Neutrophil (primary cell): Measurements from ENCODE around the gene ERCC2.

Experiments used
- H3K27ac ChIP-seq: fragments of 200-600 bp; sonication (generic); 2 replicates; pipeline ENCODE4 v1.5.1; 2016; ENCODE audit warnings: mild to moderate bottlenecking, moderate library complexity
- H3K27me3 ChIP-seq: fragments of 200-600 bp; sonication (generic); 2 replicates; pipeline ENCODE4 v1.6.0; 2016; ENCODE audit warnings: mild to moderate bottlenecking
- H3K36me3 ChIP-seq: fragments of 200-600 bp; sonication (generic); 2 replicates; pipeline ENCODE4 v1.5.1; 2017
- H3K4me1 ChIP-seq, 2 experiments: fragments of 200-600 bp in 1 of 2; sonication (generic) in 1 of 2; 1 replicate in 1 of 2; 2 replicates in 1 of 2; pipeline versions ENCODE4 v1.5.1 to v1.6.1; 2013 to 2016; ENCODE audit warnings: low read depth in 1 of 2, low read length in 1 of 2, mild to moderate bottlenecking in 1 of 2, moderate library complexity in 1 of 2; ENCODE audit not compliant: control insufficient read depth in 1 of 2, insufficient read depth in 1 of 2
- H3K4me3 ChIP-seq, 2 experiments: fragments of 200-600 bp in 1 of 2; sonication (generic) in 1 of 2; 1 replicate in 1 of 2; 2 replicates in 1 of 2; pipeline ENCODE4 v1.5.1; 2013 to 2016; ENCODE audit warnings: low read depth in 1 of 2, low read length in 1 of 2, mild to moderate bottlenecking in 1 of 2, moderate library complexity in 1 of 2
- H3K9me3 ChIP-seq: fragments of 200-600 bp; sonication (generic); 2 replicates; pipeline ENCODE4 v1.5.1; 2016
- TF ChIP-seq, protein P1 (sequence below): fragments of 200-600 bp; sonication (generic); IDR thresholded peaks from 2 replicates; pipeline ENCODE4 v1.5.1; 2016; ENCODE audit warnings: antibody characterized with exemption

Gene ERCC2

DNA sequence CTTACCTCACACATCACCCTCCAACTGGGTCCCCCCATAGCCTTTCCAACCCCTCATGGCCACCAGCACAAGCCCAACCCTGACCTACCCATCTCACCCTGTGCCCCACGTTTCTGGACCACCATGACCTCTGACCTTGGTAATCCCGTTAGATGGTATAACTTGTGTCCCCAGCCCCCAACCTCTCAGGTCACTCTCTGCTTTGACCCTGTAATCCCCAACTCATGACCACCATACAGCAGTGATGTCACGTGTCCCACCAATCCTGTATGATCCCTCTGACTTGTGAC is 21.3 kb downstream of the ERCC2 start:
- peaks cover 21% of the 10 kb centered on the region for H3K36me3 ChIP-seq
- peaks cover 38% of the 10 kb centered on the region for H3K27me3 ChIP-seq
- TF ChIP-seq, protein P1, sequence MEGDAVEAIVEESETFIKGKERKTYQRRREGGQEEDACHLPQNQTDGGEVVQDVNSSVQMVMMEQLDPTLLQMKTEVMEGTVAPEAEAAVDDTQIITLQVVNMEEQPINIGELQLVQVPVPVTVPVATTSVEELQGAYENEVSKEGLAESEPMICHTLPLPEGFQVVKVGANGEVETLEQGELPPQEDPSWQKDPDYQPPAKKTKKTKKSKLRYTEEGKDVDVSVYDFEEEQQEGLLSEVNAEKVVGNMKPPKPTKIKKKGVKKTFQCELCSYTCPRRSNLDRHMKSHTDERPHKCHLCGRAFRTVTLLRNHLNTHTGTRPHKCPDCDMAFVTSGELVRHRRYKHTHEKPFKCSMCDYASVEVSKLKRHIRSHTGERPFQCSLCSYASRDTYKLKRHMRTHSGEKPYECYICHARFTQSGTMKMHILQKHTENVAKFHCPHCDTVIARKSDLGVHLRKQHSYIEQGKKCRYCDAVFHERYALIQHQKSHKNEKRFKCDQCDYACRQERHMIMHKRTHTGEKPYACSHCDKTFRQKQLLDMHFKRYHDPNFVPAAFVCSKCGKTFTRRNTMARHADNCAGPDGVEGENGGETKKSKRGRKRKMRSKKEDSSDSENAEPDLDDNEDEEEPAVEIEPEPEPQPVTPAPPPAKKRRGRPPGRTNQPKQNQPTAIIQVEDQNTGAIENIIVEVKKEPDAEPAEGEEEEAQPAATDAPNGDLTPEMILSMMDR, result no peak
- no peaks in the 10 kb centered on the region for H3K4me1 ChIP-seq
- H3K27ac ChIP-seq, result no peak overlapping the region
- H3K9me3 ChIP-seq, result no peaks in the 10 kb centered on the region
- H3K4me3 ChIP-seq, result no peak overlapping the region

DNA sequence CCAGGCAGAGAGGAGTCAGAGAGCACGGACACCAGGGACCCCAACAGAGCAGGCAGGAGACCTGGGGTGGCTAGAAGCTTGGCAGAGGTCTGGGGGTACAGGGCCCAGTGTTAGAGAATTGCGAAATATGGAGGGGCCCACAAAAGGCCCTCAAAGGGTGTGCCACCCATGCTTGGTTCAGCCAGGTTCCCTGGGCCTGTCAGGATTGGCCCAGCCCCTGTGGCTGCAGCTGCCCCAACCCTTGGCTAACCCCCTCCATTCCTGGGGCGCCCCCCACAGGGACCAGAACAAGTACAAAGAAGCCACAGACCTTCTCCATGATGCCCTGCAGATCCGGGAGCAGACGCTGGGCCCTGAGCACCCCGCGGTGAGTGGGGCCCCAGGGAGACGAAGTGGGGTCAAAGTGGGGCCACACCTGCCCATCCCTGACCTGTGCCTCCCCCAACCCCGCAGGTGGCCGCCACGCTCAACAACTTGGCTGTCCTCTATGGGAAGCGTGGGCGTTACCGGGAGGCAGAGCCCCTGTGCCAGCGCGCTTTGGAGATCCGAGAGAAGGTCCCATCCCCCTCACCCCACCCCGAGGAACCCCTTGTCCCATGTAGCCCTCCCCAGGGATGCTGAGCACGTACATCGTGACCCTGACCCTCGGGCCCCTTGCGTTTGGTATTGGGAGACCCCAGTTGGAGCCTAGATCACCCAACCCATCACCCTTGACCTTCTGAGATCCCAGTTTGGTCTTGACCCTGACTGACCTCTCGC is 21.8 kb downstream of the ERCC2 start:
- H3K4me1 ChIP-seq, result no peaks in the 10 kb centered on the region
- H3K27me3 ChIP-seq, result peaks cover 39% of the 10 kb centered on the region
- H3K4me3 ChIP-seq, result no peak overlapping the region
- H3K27ac ChIP-seq, result no peak overlapping the region
- no peaks in the 10 kb centered on the region for H3K9me3 ChIP-seq
- TF ChIP-seq, protein P1, result no peak
- H3K36me3 ChIP-seq, result peaks cover 21% of the 10 kb centered on the region

DNA sequence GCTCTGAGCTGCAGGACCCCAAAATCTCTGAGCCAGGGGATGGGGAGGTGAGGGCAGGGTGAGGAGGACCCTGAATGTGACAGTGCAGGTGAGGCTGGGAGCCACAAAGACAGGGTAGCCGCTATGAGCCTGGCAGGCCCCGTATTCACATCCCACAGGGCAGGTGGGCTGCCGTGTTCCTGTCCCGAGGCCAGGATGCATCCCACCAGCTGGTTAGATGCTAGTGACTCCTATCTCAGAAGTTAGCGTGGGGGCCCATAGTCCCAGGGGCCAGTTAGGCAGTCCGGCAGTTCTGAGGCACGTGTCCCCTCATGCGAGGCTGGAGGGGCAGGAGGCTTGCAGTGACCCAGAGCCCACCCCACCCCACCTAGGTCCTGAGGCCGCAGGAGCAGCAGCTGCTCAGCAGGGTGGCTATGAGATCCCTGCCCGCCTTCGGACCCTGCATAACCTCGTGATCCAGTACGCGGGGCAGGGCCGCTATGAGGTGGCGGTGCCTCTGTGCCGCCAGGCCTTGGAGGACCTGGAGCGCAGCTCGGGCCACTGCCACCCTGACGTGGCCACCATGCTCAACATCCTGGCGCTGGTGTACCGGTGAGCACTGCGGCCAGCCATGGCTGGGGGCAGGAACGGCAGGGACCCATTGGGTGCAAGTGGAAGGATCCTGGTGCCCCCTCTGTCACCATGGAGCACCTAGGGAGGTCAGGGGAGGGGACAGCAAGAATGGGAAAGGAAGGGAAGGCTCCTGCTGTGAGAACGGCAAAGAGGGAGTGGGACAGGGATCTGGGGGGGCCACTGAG is 22.6 kb downstream of the ERCC2 start:
- Histone ChIP-seq H3K27me3 (peaks cover 47% of the 10 kb centered on the region), H3K36me3 (peaks cover 19% of the 10 kb centered on the region), H3K27ac (no peak overlapping the region), H3K4me1 (no peaks in the 10 kb centered on the region), H3K9me3 (no peaks in the 10 kb centered on the region), H3K4me3 (no peak overlapping the region)
- TF ChIP-seq, protein P1, result no peak

DNA sequence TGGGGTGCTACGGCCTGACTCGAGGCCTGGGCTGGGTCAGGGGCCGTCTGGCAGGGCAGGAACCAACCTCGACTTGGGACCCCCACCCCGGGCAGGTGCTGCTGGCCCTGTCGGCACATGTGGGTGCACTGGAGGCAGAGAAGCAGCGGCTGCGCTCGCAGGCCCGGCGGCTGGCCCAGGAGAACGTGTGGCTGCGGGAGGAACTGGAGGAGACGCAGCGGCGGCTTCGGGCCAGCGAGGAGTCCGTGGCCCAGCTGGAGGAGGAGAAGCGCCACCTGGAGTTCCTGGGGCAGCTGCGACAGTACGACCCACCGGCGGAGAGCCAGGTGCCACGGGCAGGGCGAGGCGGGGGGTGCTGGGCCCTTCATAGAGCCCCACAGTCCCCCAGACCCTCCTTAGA is 23.9 kb downstream of the ERCC2 start:
- no peaks in the 10 kb centered on the region for H3K9me3 ChIP-seq
- H3K4me1 ChIP-seq, result no peaks in the 10 kb centered on the region
- no peak overlapping the region for H3K27ac ChIP-seq
- H3K4me3 ChIP-seq, result no peak overlapping the region
- TF ChIP-seq, protein P1, result no peak
- H3K27me3 ChIP-seq, result peaks cover 60% of the 10 kb centered on the region
- peaks cover 6% of the 10 kb centered on the region for H3K36me3 ChIP-seq

DNA sequence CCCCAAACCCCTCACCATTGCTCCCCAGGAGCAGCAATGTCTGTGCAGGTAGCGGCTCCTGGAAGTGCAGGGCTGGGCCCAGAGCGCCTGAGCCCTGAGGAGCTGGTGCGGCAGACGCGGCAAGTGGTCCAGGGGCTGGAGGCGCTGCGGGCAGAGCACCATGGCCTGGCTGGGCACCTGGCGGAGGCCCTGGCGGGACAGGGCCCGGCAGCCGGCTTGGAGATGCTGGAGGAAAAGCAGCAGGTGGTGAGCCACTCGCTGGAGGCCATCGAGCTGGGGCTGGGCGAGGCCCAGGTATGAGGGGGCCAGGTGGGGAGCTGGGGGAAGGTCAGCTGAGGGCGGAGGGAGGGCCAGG is 24.9 kb downstream of the ERCC2 start:
- TF ChIP-seq, protein P1, result no peak
- no peaks in the 10 kb centered on the region for H3K36me3 ChIP-seq
- H3K27me3 ChIP-seq, result peaks cover 70% of the 10 kb centered on the region
- no peaks in the 10 kb centered on the region for H3K9me3 ChIP-seq
- H3K4me3 ChIP-seq, result no peak overlapping the region
- H3K4me1 ChIP-seq, result peaks cover 0 to 5% of the 10 kb centered on the region in 2 experiments
- H3K27ac ChIP-seq, result no peak overlapping the region
